ENCODE results near the gene UBXN11.
A peak's percentile ranks its signal among the peaks of the same experiment; 100 is the strongest.

Gene UBXN11, protein sequence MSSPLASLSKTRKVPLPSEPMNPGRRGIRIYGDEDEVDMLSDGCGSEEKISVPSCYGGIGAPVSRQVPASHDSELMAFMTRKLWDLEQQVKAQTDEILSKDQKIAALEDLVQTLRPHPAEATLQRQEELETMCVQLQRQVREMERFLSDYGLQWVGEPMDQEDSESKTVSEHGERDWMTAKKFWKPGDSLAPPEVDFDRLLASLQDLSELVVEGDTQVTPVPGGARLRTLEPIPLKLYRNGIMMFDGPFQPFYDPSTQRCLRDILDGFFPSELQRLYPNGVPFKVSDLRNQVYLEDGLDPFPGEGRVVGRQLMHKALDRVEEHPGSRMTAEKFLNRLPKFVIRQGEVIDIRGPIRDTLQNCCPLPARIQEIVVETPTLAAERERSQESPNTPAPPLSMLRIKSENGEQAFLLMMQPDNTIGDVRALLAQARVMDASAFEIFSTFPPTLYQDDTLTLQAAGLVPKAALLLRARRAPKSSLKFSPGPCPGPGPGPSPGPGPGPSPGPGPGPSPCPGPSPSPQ

DNA sequence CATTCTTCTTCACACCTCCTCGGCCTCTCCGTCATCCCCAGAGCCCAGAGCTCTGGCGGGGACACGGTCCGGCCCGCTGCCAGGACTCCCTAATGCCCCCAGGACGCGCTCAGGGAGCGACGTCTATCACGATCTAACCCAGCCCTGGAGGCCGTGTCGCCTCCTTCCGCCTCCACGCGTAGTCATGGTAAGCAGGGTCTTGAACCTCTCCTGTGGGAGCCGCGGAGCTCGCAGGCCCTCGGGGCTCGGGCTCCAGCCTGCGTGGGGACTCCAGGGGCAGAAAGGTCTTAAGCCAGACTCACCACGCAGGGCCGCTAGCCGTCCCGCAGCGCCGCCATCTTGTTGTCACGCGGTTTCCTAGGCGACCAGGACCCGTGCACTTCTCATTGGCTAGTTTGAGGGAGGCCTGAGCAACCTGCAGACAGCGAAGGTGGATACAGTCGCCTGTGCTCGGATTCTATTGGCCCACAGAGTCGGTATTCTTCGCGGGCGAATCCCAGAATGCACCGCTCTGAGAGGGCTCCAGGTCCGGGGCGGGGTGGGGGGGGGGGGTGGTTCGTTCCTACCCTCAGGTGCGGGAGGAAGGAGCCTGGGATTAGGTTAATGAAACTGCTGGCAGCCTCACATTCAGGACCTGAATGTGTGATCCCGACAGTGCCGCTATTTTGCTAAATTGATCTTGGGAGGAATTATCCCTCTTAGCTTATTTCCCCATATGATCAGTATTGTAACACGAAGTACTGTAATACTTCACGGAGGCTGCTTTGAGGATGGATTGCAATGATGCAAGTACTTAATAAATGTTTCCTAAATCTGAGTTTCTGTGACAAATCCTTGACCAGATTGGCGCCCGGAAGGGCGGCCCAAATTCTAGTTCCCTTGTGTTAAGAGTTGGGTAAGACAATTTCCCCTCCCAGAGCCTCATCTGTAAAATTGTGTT is at the start of gene UBXN11:
TSS of gene UBXN11 (minus strand) at position 347 of the 940 bp plus-strand sequence. CDS start 3,753 bp downstream, outside the sequence.
- DNase-seq (ENCODE audit: low spot score), result peak; percentile 94

DNA sequence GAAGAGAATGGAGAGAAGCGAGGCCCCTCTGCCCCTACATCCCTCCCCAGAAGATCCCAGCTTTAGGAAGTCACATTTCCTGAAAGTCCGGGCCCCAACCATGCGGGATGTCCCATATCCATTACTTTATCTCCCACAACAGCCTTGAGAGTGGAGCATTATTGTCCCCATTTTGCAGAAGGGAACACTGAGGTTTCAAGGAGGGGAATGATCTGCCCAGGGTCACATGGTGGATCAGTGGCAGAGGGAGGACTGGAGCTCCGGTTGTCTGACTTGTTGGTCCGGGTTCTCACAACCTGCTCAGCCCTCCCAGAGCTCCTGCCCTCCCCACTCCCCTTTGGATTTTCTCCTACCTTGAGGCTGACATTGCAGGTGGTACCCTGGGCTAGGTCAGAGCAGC is 49.7 kb upstream of the UBXN11 start:
- no peak for DNase-seq (ENCODE audit: low spot score)

DNA sequence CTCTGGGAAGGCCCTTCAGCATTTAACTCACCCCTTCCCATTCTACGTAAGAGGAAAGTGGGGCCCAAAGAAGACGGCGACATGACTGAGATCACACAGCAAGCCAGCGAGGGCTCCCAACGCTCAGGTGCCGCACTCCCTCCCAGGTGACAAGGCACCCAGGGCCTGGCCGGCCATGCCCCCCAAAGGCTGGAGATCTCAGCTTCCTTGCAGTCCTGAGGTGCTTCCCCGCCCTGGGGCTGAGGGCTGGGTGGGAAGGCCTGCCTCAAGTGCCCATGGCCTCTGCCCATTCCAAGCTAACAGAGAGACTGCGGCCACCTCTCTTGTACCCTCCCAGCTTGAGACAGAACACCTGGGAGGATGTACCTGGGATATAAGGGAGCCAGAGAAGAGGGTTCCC is 48.5 kb upstream of the UBXN11 start:
- DNase-seq (ENCODE audit: low spot score), result no peak

DNA sequence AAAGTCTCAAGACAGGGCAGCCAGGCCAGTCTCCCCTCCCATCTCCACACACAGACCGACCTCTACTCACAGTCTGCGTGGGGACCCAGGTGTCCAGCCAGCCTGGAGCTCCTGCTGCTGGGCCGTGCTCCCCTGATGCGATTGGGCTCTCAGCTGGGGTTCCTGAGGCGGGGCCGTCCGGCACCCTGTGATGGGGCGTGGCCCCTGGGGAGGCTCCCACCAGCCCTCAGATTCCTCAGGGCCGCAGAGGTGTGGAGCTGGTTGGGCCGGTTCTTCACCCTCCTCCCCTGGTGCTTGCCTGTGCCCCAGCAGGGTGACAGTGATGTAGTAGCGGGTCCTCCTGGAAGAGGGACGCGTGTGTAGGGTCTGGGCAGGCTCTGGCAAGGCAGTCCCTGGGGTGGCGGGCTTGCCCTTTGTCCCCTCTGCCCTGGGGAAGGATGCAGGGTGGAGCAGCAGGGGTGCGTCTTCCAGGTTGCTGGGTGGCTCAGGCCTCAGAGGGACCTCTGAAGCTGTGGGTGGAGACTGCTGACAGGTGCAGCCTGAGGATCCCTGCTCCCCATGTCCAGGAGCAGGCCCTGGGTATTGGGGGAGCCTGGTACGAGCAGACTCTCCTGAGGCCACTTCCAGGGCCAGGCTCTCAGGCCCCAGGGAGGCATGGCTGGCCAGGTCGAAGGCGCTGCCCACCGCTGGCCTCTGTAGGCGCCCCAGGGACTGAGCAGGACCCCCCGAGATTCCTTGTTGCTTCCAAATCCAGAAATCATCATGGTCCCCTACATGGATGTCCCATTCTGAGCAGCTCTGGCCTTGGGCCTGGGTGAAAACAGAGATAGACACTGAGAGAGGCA is 47.8 kb upstream of the UBXN11 start, which contains the start of gene CRYBG2:
TSS of gene CRYBG2 (minus strand) at position 155 of the 845 bp plus-strand sequence. CDS start 7,473 bp downstream, outside the sequence.
- DNase-seq (ENCODE audit: low spot score), result no peak

DNA sequence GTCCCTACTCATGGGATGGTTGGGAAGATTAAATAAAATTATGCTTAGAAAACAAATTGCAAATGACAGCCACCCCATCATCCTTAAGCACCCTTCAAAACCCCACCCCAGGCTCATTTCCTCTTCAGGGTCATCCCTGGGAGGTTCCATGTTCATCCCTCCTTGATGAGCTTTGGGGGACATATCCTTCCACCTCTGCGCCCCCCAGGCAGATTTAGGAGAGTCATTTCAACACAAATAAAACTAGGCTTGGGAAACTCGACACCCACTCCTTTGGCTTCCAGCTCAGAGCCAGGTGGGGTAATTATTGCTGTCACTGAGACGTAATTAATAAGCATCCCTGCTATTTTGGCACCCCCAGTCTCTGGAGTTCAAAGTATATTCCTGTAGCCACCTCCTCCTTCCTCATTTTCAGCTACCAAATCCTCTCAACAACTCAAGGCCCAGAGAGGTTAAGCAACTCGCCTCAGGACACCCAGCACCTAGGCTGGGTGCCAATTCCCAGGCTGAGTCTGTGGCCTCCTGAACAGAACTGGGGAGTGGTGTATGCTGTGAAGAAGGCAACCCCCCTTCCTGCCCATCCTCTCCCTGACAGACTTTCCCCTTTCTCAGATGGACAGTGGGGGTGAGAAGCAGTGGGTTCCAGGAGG is 46.9 kb upstream of the UBXN11 start:
- DNase-seq (ENCODE audit: low spot score), result no peak

DNA sequence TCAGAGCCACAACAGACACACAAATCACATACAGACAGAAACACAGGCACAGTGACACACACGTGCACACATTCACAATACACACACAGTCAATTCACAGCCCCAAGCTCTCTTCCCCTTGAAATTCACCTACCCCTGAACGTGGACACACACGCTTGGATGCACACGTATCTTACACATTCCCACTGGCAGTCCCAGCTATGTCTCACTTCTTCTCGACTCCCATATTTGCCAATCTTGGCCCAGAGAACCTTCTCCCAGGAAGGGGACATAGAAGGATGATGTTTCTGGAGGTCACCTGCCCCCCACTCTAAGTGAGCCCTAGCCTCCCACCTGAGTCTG is 45.9 kb upstream of the UBXN11 start:
- no peak for DNase-seq (ENCODE audit: low spot score)

DNA sequence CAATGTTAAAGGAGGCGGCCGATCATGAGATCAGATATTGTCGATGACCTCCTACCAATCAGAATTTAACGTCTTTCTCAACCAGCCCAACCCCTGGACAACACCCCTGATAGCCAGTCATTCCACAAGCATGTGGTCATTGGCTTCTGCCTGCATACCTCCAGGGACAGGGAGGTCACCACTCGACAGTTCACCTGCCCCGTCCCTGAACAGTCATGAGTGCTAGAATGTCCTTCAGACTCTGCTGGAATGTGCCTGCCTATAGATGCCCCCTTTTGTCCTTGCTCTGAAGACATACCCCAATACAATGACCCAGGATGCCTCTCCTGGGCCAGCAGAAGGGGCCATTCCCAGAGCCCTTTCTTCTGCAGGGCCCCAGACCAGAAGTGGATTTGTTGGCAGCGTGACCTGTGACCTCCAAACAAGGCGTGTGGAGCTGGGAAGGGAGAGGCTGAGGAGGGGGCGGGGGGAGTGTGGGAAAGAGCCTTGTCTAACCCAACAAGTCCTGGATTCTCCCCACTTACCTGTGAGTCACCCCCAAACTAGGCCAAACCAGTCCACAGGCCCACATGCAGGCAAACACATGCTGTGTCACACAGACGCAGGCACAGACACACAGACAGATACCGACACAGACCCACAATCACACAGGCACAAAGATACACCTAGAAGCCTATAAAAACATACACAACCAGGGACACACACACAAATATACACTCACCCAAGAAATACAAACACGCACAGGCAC is 45.3 kb upstream of the UBXN11 start:
- DNase-seq (ENCODE audit: low spot score), result no peak

DNA sequence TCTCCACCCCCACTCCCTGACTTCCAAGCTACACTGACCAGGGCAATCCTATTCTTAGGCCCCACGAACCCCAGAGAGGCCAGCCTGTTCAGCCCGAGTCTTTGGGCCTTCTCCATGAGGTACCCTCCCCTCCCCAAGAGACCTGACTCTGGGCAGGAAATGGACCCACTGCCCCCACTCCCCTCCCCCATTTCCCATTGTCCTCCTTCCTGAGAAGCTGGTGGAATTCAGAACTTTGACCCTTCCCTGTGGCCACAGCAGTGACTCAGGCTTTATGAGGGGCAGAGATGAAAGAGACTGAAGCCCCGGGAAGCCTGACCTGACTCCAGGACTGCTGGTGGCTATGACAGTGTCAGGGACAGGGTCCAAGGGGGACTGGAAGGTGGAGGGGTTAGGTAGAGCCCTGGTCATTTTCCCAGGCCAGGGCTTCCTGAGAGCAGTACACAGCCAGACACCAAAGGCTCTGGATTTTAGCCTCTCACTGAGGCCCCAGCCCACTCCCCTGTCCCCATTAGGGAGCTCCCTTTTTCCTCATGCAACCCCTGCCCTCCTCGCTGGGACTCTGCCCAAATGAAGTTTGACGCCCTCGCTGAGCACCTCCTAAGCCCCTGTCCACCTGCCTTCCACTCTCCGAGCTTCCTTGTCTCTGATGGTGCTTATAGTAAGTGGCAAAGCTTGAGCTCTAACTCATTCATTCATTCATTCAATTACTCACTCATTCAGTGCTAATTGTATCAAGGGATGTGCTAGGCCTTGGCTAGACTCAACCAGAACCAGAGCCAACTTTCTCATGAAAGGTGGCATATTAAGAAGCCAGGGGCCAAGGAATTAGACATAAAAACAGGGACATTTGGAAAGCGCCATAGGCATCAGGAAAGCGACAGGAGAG is 44.5 kb upstream of the UBXN11 start:
- no peak for DNase-seq (ENCODE audit: low spot score)

DNA sequence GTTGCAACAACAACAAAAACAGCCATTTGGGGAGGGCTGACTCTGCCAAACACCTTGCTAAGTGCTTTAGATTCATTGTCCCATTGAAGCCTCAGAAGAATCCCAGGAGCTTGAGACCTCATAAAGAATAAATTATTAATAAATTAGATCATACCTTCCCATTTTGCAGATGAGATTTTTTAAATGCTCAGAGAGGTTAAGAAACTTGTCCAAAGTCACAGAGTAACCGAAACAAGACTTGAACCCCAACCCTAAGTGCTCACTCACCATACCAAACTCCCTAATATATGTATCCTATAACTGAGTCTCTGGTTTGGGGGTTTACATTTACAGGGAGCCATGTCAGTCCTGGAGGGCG is 43.9 kb upstream of the UBXN11 start:
- no peak for DNase-seq (ENCODE audit: low spot score)

DNA sequence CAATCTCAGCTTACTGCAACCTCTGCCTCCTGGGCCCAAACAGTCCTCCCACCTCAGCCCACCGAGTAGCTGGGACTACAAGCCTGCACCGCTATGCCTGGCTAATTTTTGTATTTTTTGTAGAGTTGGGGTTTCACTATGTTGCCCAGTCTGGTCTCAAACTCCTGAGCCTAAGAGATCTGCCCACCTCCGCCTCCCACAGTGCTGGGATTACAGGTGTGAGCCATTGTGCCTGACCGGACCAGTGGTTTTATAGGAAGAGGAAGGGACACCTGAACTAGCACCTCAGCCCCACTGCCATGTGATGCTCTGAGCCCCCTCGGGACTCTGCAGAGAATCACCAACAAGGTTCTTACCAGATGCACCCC is 43.4 kb upstream of the UBXN11 start:
- DNase-seq (ENCODE audit: low spot score), result no peak

DNA sequence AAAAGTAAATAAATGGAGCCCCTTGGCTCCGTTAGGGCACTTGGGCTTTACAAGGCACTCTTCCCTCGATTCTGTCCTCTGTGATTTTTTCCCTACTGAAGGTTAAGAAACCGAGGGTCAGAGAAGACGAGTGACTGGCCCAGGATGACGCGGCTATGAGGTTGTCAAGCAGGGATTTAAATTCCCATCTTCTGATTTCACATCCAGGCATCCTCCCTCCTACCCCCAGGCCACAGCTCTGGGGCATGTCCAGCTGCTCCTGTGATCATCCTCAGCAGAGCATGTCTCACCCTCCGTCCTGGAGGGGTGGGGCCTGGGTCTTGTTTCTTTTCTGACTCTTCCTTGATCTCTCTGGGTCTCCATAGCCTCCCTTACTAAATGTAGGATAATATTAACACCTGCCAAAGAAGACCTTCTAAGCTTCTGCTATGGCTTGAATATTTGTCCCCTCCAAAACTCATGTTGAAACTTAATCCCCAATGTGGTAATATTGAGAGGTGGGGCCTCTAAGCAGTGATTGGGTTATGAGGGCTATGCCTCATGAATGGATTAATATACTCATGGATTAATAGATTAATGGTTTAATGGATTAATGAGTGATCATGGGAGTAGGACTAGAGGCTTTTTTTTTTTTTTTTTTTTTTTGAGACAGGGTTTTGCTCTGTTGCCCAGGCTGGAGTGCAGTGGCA is 42.9 kb upstream of the UBXN11 start:
- DNase-seq (ENCODE audit: low spot score), result no peak

DNA sequence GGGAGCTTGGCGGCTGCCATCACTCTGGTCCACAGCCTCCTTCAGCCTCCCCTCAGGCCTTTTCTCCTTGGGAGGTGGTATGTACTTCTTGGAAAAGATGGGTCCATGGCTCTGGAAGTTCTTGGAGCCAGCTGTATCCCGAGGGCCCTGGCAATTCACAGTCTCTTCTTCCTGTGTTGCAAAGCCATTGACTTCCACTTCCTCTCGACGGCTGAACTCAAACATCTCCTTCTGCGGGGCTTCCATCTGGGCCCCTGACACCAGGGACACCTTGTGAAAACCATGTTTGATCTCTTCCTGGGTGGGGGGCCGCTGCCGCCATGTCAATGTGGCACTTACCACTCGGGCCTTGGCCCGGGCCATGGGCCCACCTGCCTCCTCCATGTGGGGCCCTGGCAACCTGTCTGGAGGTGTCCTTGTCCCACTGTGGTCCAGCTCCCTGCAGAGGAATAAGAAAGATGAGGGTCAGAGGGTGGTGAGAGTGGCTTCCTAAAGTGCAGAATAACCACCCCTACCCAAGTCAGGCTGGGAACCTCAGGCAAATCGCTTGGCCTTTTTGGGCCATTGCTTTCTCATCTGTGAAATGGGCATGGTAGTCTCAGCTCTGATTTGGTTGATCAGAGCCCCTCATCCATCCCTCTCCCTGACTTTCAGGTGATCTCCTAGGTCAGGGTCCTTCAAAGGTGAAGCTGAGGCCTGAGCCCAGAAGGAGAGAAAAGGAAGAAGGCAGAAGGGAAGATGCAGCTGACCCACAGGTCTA is 40.0 kb upstream of the UBXN11 start:
- no peak for DNase-seq (ENCODE audit: low spot score)

DNA sequence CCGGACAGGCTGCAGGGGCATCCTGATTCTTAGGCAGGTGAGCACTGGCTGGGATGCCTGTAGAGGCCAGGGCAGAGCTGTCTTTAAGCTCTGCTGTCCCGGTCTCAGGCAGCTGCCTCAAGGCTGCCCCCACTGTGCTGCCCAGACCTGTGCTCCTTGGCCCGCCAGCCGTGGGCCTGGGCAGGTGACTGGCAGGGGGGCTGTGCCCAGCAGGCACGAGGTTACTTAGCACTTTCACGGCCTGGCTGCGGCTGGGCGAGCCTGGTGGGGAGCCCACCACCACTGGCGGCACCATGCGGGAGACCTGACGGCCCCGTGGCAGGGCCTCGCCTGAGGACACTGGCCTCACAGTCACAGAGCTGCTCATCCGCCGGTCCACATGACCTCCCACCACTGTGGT is 39.3 kb upstream of the UBXN11 start:
- DNase-seq (ENCODE audit: low spot score), result no peak

DNA sequence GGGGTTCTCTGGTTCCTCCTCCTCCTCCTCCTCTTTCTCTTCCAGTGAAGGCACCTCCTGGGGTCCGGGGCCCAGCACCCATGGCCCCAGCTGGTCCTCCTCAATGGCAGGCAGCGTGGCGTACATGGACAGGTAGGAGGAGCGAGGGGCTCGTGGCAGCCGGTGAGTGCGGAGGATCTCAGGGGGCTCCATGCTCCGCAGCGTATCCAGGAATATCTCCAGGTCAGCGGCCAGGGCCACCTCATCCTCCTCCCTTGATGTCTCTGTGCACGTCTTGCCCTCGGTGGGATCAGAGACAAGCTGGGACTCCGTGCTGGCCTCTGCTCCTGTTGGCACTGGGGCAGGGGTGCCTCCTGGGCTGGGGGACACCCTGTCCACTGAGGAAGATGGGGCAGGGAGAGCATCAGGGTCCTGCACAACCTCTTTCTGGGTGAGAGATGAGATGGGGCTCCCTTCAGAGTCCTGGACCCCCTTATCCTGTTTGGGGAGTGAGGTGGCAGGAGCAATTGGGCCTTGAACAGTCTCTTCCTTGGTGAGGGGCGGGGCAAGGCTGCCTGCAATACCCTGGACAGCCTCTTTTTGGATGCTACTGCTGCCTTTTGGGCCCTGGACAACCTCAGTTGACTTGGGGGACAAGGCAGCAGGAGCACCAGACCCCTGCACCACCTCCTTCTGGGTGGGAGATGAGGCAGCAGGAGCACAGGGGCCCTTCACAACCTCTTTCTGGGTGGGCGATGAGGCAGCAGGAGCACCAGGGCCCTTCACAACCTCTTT is 37.9 kb upstream of the UBXN11 start:
- no peak for DNase-seq (ENCODE audit: low spot score)

DNA sequence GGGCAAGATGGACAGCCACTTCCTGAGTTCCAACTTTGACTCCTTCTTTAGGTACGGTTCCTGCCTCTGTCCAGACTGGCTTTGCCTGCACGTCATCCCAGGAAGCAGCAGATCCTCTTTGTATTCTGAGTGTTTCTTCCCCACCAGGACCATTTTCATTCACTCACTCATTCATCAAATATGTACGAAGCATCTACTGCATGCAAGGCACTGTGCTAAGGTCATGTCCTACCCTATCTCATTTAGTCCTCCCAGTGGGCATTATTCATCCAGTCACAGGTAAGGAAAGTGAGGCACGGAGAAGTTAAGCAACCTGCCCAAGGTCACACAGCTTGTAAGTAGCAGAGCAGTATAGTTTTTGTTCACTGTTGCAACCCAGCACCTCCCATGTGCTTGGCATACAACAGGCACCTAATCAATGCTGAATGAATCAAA is 33.6 kb upstream of the UBXN11 start:
- no peak for DNase-seq (ENCODE audit: low spot score)

DNA sequence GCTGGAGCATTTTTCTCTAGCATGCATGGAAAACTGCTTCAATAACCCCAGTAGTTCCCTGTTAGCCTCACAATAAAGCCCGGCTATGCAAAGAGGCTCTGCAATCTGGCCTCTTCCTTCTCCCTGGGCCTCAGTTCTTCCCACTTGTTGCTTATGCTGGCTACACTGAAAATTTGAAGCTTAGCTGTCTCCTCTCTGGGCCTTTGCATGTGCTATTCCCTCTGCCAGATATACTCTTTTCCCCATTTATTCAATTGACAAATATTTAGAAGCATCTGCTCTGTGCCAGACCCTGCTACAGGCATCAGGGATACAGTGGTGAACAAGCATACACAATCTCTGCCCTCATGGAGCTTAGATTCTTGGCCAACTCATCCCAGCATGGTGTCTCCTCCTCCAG is 32.2 kb upstream of the UBXN11 start:
- no peak for DNase-seq (ENCODE audit: low spot score)

DNA sequence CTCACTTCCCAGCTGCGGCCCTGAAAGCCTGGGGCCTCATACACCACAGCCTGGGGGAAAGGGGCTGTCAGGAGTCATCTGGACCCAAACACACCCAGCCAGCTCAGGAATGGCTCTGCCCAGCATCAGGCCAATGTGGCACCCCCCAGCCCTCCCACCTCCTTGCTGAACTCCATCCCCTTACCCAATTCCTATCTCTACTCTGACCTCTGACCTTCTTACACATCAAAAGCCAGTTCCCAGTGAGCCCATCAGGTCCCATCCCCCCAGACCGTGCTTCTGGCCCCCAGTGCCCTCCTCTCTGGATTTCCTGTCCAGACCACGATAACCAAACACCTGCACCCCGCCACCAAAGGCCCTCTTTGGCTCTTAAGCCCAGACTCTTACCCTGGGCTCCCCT is 31.2 kb upstream of the UBXN11 start:
- DNase-seq (ENCODE audit: low spot score), result no peak

DNA sequence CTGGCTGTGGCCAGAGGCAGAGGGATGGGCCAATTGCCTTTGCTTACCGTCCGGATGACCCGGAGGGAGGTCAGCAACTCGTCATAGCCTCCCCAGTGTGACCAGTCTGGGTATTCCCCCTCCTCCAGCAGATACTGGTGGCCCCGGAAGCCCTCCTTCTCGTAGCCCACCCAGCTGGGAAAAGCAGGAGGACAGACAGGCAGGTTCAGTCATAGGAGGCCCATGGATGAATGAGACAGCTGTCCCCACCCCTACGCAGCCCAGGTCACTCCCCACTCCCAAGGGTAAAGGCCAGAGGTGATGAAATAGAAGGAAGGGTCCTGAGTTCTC is 30.7 kb upstream of the UBXN11 start:
- no peak for DNase-seq (ENCODE audit: low spot score)
